ENCODE measurements around the gene PSMB9.

The PSMB9 gene

DNA sequence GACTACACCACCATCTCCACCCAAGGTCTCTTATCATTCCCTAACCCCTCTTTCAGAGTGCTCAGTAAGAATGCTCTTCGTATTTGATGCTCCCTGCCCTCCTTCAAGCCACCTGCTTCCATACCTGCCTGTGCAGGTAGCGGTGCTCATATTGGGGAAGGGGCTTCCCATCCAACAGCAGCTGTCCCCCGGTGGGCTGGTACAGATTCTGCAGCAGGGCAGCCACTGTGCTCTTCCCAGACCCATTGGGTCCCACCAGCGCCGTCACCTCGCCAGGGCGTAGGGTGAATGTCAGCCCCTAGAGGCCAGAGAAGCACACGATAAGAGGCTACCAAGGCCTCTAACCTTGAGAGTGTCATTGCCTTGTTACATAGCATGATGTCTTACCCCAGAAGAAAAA, 6.2 kb upstream of the PSMB9 start:
- H3K79me2 ChIP-seq (ENCODE audit: control insufficient read depth, low read length) = peaks cover 20% of the 10 kb centered on the region
- H3K27ac ChIP-seq (ENCODE audit: low read depth, low read length) = no peak overlapping the region
- peaks cover 9% of the 10 kb centered on the region for H3F3A ChIP-seq (ENCODE audit: control insufficient read depth, insufficient read depth)
- H3K4me1 ChIP-seq (ENCODE audit: control insufficient read depth, low read length) = peaks cover 47% of the 10 kb centered on the region
- no peak overlapping the region for H3K4me3 ChIP-seq (ENCODE audit: low read length)
- peaks cover 43% of the 10 kb centered on the region for H3K36me3 ChIP-seq (ENCODE audit: control insufficient read depth, low read length)
- H3K9me2 ChIP-seq (replicated peaks; ENCODE audit: control insufficient read depth, low read length) = no peaks in the 10 kb centered on the region
- TF ChIP-seq, protein P1, sequence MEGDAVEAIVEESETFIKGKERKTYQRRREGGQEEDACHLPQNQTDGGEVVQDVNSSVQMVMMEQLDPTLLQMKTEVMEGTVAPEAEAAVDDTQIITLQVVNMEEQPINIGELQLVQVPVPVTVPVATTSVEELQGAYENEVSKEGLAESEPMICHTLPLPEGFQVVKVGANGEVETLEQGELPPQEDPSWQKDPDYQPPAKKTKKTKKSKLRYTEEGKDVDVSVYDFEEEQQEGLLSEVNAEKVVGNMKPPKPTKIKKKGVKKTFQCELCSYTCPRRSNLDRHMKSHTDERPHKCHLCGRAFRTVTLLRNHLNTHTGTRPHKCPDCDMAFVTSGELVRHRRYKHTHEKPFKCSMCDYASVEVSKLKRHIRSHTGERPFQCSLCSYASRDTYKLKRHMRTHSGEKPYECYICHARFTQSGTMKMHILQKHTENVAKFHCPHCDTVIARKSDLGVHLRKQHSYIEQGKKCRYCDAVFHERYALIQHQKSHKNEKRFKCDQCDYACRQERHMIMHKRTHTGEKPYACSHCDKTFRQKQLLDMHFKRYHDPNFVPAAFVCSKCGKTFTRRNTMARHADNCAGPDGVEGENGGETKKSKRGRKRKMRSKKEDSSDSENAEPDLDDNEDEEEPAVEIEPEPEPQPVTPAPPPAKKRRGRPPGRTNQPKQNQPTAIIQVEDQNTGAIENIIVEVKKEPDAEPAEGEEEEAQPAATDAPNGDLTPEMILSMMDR (IDR thresholded peaks at IDR 0.05; ENCODE audit: low read depth, low read length, poor library complexity, severe bottlenecking) = no peak
- no peak for TF ChIP-seq EZH2phosphoT487 (IDR thresholded peaks at IDR 0.05; ENCODE audit: borderline replicate concordance, low read length)
- H3K9me3 ChIP-seq (ENCODE audit: control insufficient read depth, insufficient read depth, low read length) = no peaks in the 10 kb centered on the region
- H3K27me3 ChIP-seq (ENCODE audit: control insufficient read depth, low read length) = peaks cover 2% of the 10 kb centered on the region; the same call in 1 of the 2 replicates
- H3K4me2 ChIP-seq (ENCODE audit: low read length) = no peak overlapping the region
- no peaks in the 10 kb centered on the region for H4K20me1 ChIP-seq (ENCODE audit: control insufficient read depth, insufficient read depth, low read depth, low read length)

GRCh38 chr6:32849126-32849525, 4.9 kb upstream of the PSMB9 start:
- H3K27ac ChIP-seq (ENCODE audit: low read depth, low read length) = no peak overlapping the region
- peaks cover 38% of the 10 kb centered on the region for H3K4me1 ChIP-seq (ENCODE audit: control insufficient read depth, low read length)
- no peak overlapping the region for H3K4me2 ChIP-seq (ENCODE audit: low read length)
- peaks cover 5% of the 10 kb centered on the region for H3F3A ChIP-seq (ENCODE audit: control insufficient read depth, insufficient read depth)
- H3K9me2 ChIP-seq (replicated peaks; ENCODE audit: control insufficient read depth, low read length) = no peaks in the 10 kb centered on the region
- H3K27me3 ChIP-seq (ENCODE audit: control insufficient read depth, low read length) = peaks cover 4% of the 10 kb centered on the region; the same call in 1 of the 2 replicates
- H3K4me3 ChIP-seq (ENCODE audit: low read length) = no peak overlapping the region
- TF ChIP-seq, protein P1 (IDR thresholded peaks at IDR 0.05; ENCODE audit: low read depth, low read length, poor library complexity, severe bottlenecking) = no peak
- peaks cover 41% of the 10 kb centered on the region for H3K36me3 ChIP-seq (ENCODE audit: control insufficient read depth, low read length)
- H3K79me2 ChIP-seq (ENCODE audit: control insufficient read depth, low read length) = peaks cover 15% of the 10 kb centered on the region
- H4K20me1 ChIP-seq (ENCODE audit: control insufficient read depth, insufficient read depth, low read depth, low read length) = no peaks in the 10 kb centered on the region
- no peaks in the 10 kb centered on the region for H3K9me3 ChIP-seq (ENCODE audit: control insufficient read depth, insufficient read depth, low read length)

DNA sequence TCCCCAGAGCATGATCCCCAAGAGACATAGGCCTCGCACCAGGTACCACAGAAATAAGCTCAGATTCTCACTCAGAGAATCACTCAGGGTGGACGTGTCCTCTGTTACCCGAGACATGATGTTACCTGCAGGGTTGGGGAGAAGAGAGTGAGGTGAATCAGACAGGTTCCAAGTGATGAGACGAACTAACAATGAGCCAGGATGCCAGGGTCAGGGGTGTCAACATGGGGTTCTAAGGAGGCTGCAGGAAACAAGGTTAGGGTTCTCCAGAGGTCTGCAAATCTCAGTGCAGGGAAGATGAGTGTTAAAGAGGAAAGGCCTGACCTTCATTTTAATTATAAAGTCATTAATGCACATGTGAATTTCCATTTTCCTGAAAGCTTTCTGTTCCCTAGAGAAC, 3.0 kb upstream of the PSMB9 start:
- Histone ChIP-seq H3K4me1 (ENCODE audit: control insufficient read depth, low read length) (peaks cover 32% of the 10 kb centered on the region), H3K4me3 (ENCODE audit: low read length) (no peak overlapping the region), H3K9me3 (ENCODE audit: control insufficient read depth, insufficient read depth, low read length) (no peaks in the 10 kb centered on the region), H4K20me1 (ENCODE audit: control insufficient read depth, insufficient read depth, low read depth, low read length) (no peaks in the 10 kb centered on the region), H3K27ac (ENCODE audit: low read depth, low read length) (no peak overlapping the region), H3K79me2 (ENCODE audit: control insufficient read depth, low read length) (peaks cover 5% of the 10 kb centered on the region), H3K27me3 (ENCODE audit: control insufficient read depth, low read length) (peaks cover 4% of the 10 kb centered on the region; the same call in 1 of the 2 replicates), H3K36me3 (ENCODE audit: control insufficient read depth, low read length) (peaks cover 28% of the 10 kb centered on the region), H3K4me2 (ENCODE audit: low read length) (no peak overlapping the region), H3F3A (ENCODE audit: control insufficient read depth, insufficient read depth) (no peaks in the 10 kb centered on the region), H3K9me2 (replicated peaks; ENCODE audit: control insufficient read depth, low read length) (no peaks in the 10 kb centered on the region)
- no peak for TF ChIP-seq EZH2phosphoT487 (IDR thresholded peaks at IDR 0.05; ENCODE audit: borderline replicate concordance, low read length)

- H3K27ac ChIP-seq (ENCODE audit: low read depth, low read length) = no peak overlapping the region
- TF ChIP-seq, protein P1 (IDR thresholded peaks at IDR 0.05; ENCODE audit: low read depth, low read length, poor library complexity, severe bottlenecking) = no peak
- TF ChIP-seq EZH2phosphoT487 (IDR thresholded peaks at IDR 0.05; ENCODE audit: borderline replicate concordance, low read length) = 0 out of 2 replicates have a peak, but pooled peaks have one; percentile 11
- H3K4me3 ChIP-seq (ENCODE audit: low read length) = peak overlapping the region; percentile 95
- H3K36me3 ChIP-seq (ENCODE audit: control insufficient read depth, low read length) = peaks cover 16% of the 10 kb centered on the region
- no peaks in the 10 kb centered on the region for H3K9me2 ChIP-seq (replicated peaks; ENCODE audit: control insufficient read depth, low read length)
- H3F3A ChIP-seq (ENCODE audit: control insufficient read depth, insufficient read depth) = no peaks in the 10 kb centered on the region
- H3K4me2 ChIP-seq (ENCODE audit: low read length) = peak overlapping the region; percentile 99
- H4K20me1 ChIP-seq (ENCODE audit: control insufficient read depth, insufficient read depth, low read depth, low read length) = no peaks in the 10 kb centered on the region
- 0 out of 2 replicates have a peak, but pooled peaks cover 3% of the 10 kb centered on the region for H3K79me2 ChIP-seq (ENCODE audit: control insufficient read depth, low read length)
- no peaks in the 10 kb centered on the region for H3K9me3 ChIP-seq (ENCODE audit: control insufficient read depth, insufficient read depth, low read length)
- peaks cover 30% of the 10 kb centered on the region for H3K4me1 ChIP-seq (ENCODE audit: control insufficient read depth, low read length)
- H3K27me3 ChIP-seq (ENCODE audit: control insufficient read depth, low read length) = peaks cover 4% of the 10 kb centered on the region; the same call in 1 of the 2 replicates
Observed at GRCh38 chr6:32852018-32852843, 1.8 kb upstream of the PSMB9 start.
